Measurements from ENCODE around the gene ZNF2.

DNA sequence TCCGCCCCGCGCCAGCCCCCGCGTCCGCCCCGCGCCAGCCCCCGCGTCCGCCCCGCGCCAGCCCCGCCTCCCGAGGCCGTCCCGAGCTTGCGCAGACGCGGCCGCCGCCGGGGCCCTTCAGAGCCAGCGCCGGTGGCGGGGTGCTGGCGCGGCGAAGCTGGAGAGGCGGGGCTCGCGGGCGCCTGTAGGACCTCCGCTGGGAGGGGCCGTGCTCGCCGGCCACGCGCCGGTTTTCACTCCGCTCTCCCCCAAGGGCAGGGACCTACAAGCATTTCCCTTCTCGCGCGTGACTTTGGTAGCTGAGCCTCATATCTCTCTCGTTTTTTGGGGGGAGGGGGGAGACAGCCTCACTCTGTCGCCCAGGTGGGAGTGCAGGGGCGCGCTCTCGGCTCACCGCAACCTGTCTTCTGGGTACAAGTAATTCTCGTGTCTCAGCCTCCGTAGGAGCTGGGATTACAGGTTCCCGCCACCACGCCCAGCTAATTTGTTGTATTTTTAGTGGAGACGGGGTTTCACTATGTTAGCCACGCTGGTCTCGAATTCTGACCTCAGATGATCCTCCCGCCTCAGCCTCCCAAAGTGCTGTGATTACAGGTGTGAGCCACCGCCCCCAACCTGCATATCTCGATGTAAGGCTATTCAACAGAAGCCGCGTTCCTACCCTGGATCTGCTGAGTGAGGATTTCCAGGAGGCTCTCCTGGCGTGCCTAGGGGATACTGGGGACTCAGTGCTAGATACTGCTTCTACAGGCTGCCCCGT, 5.7 kb upstream of the ZNF2 start, which contains the start of gene ZNF514:
- TF ChIP-seq CTCF (IDR thresholded peaks at IDR 0.05), result no peak
- TF ChIP-seq POLR2A (IDR thresholded peaks at IDR 0.05), result peak in 1 of 2 donors; percentile 10

All from uterus (tissue), 2 donors.